H1 (cell line): Measurements from ENCODE around the gene CDC27. TPM values are rescaled to one million over a fixed set of nuclear protein-coding genes. Genes with fewer than 3 reads are reported as not detected.

ENCODE experiments used
- CTCF ChIA-PET: fragments of 300-600 bp; sonication (Branson Sonifier 250); formaldehyde crosslinking; loops from one replicate; lab custom pipeline; 2021; ENCODE audit not compliant: partially characterized antibody; lab: Charles Lee
- POLR2A ChIA-PET: fragments of 300-600 bp; sonication (Branson Sonifier 250); formaldehyde crosslinking; loops from one replicate; lab custom pipeline; 2021; ENCODE audit warnings: inconsistent platforms; ENCODE audit not compliant: partially characterized antibody; lab: Charles Lee
- DNase-seq, 2 experiments: peaks; one replicate each; pipeline versions ENCODE4 v3.0.0 to v3.0.0-alpha.2; 2010 to 2022; ENCODE audit warnings: low spot score in 2 of 2, low read depth in 1 of 2, mixed read lengths in 1 of 2
- FAIRE-seq: peaks from 2 replicates; lab custom pipeline; 2011; peaks lifted over from hg19 to GRCh38; lab: Jason Lieb, UNC
- H2AFZ ChIP-seq: 2 replicates; pipeline ENCODE4 v1.8.1; 2012; ENCODE audit warnings: low read length, inconsistent platforms
- H2AK5ac ChIP-seq: 2 replicates; pipeline ENCODE4 v1.6.1; 2013; ENCODE audit warnings: low read depth, low read length
- H2BK120ac ChIP-seq: replicated peaks from 2 replicates; pipeline ENCODE3; 2013; ENCODE audit warnings: low read depth, low read length, inconsistent platforms
- H2BK12ac ChIP-seq: 2 replicates; pipeline ENCODE4 v1.6.1; 2013; ENCODE audit warnings: low read depth, low read length
- H2BK15ac ChIP-seq: 2 replicates; pipeline ENCODE4 v1.6.1; 2013; ENCODE audit warnings: low read length
- H2BK20ac ChIP-seq: 2 replicates; pipeline ENCODE4 v1.6.1; 2013; ENCODE audit warnings: low read length
- H2BK5ac ChIP-seq: 2 replicates; pipeline ENCODE4 v1.6.1; 2013; ENCODE audit warnings: low read depth, low read length
- H3K14ac ChIP-seq: 2 replicates; pipeline ENCODE4 v1.6.1; 2013; ENCODE audit warnings: inconsistent platforms; ENCODE audit not compliant: insufficient read length
- H3K18ac ChIP-seq: 2 replicates; pipeline ENCODE4 v1.6.1; 2013; ENCODE audit warnings: low read length; ENCODE audit errors: extremely low read depth
- H3K23ac ChIP-seq: 2 replicates; pipeline ENCODE4 v1.6.1; 2013; ENCODE audit warnings: inconsistent platforms; ENCODE audit not compliant: insufficient read length
- H3K23me2 ChIP-seq: 2 replicates; pipeline ENCODE4 v1.6.1; 2013; ENCODE audit warnings: low read depth, low read length
- H3K27ac ChIP-seq: 2 replicates; pipeline ENCODE4 v1.6.1; 2011; ENCODE audit warnings: low read depth, low read length, inconsistent platforms
- H3K27me3 ChIP-seq, 4 experiments: replicated peaks in 1 of 4; 1 replicate in 1 of 4; 2 replicates in 3 of 4; pipeline versions ENCODE4 v1.6.1 to v1.8.1; 2011 to 2013; ENCODE audit warnings: low read length in 3 of 4, mild to moderate bottlenecking in 3 of 4, inconsistent platforms in 2 of 4, mixed read lengths in 2 of 4, moderate library complexity in 1 of 4; ENCODE audit not compliant: control insufficient read depth in 3 of 4, insufficient read depth in 3 of 4; ENCODE audit errors: extremely low read depth in 1 of 4
- H3K36me3 ChIP-seq, 4 experiments: 2 replicates each; pipeline versions ENCODE4 v1.6.1 to v1.8.1; 2011 to 2013; ENCODE audit warnings: mild to moderate bottlenecking in 4 of 4, low read length in 3 of 4, moderate library complexity in 2 of 4, control low read depth in 1 of 4, inconsistent platforms in 1 of 4; ENCODE audit not compliant: insufficient read depth in 4 of 4, control insufficient read depth in 2 of 4
- H3K4ac ChIP-seq: replicated peaks from 2 replicates; pipeline ENCODE3; 2013; ENCODE audit warnings: low read length, low read depth, mixed read lengths, inconsistent platforms; ENCODE audit not compliant: insufficient read length
- H3K4me1 ChIP-seq, 4 experiments: replicated peaks in 1 of 4; 1 replicate in 1 of 4; 2 replicates in 3 of 4; pipeline versions ENCODE4 v1.6.1 to v1.8.1; 2011 to 2013; ENCODE audit warnings: low read length in 3 of 4, inconsistent platforms in 2 of 4, mixed read lengths in 1 of 4; ENCODE audit not compliant: insufficient read depth in 4 of 4, control insufficient read depth in 3 of 4
- H3K4me2 ChIP-seq, 2 experiments: 2 replicates each; pipeline versions ENCODE4 v1.6.1 to v1.8.1; 2011 to 2013; ENCODE audit warnings: low read depth in 2 of 2, low read length in 2 of 2, control low read depth in 1 of 2, inconsistent platforms in 1 of 2, mild to moderate bottlenecking in 1 of 2; ENCODE audit not compliant: insufficient read depth in 1 of 2
- H3K4me3 ChIP-seq, 4 experiments: fragments of 200-600, 300-600 bp in 1 of 4; sonication (generic), shearing (Covaris generic), sonication (Bioruptor Twin) in 1 of 4; 2 replicates each; pipeline versions ENCODE4 v1.5.1 to v1.8.1; 2011 to 2016; ENCODE audit warnings: low read length in 4 of 4, low read depth in 3 of 4, control low read depth in 2 of 4, inconsistent platforms in 2 of 4, mild to moderate bottlenecking in 2 of 4, mixed read lengths in 1 of 4, moderate library complexity in 1 of 4; ENCODE audit not compliant: insufficient read depth in 2 of 4; ENCODE audit errors: extremely low read depth in 1 of 4
- H3K56ac ChIP-seq: replicated peaks from 2 replicates; pipeline ENCODE3; 2013; ENCODE audit warnings: low read depth, mild to moderate bottlenecking, mixed read lengths, low read length, inconsistent platforms; ENCODE audit not compliant: insufficient read length
- H3K79me1 ChIP-seq: 2 replicates; pipeline ENCODE4 v1.6.1; 2013; ENCODE audit warnings: low read depth, low read length, control low read depth
- H3K79me2 ChIP-seq, 2 experiments: 2 replicates each; pipeline versions ENCODE4 v1.6.1 to v1.8.1; 2012 to 2013; ENCODE audit warnings: low read length in 2 of 2, mild to moderate bottlenecking in 2 of 2, inconsistent platforms in 1 of 2; ENCODE audit not compliant: insufficient read depth in 2 of 2, control insufficient read depth in 1 of 2
- H3K9ac ChIP-seq, 4 experiments: replicated peaks in 1 of 4; 1 replicate in 1 of 4; 2 replicates in 3 of 4; pipeline versions ENCODE4 v1.6.1 to v1.8.1; 2011 to 2013; ENCODE audit warnings: low read depth in 3 of 4, low read length in 3 of 4, control low read depth in 2 of 4, mild to moderate bottlenecking in 2 of 4, moderate library complexity in 2 of 4, inconsistent platforms in 1 of 4; ENCODE audit errors: extremely low read depth in 1 of 4
- H3K9me3 ChIP-seq, 2 experiments: 2 replicates each; pipeline versions ENCODE4 v1.6.1 to v1.8.1; 2012 to 2013; ENCODE audit warnings: mild to moderate bottlenecking in 2 of 2, moderate library complexity in 2 of 2, control low read depth in 1 of 2, inconsistent platforms in 1 of 2, low read depth in 1 of 2, low read length in 1 of 2, mixed read lengths in 1 of 2; ENCODE audit not compliant: insufficient read depth in 2 of 2
- H4K20me1 ChIP-seq, 2 experiments: replicated peaks in 1 of 2; 2 replicates each; pipeline versions ENCODE3 to v1.8.1; 2011 to 2013; ENCODE audit warnings: inconsistent platforms in 2 of 2, low read length in 2 of 2, mild to moderate bottlenecking in 1 of 2; ENCODE audit not compliant: insufficient read depth in 2 of 2, control insufficient read depth in 1 of 2
- H4K5ac ChIP-seq: 2 replicates; pipeline ENCODE4 v1.6.1; 2013; ENCODE audit warnings: low read length, low read depth, mixed read lengths, inconsistent platforms; ENCODE audit not compliant: insufficient read length
- H4K8ac ChIP-seq: 2 replicates; pipeline ENCODE4 v1.8.0; 2013; ENCODE audit warnings: mild to moderate bottlenecking, moderate library complexity, low read length, inconsistent platforms; ENCODE audit not compliant: insufficient read depth; ENCODE audit errors: extremely low read depth
- H4K91ac ChIP-seq: replicated peaks from 2 replicates; pipeline ENCODE3; 2013; ENCODE audit warnings: low read length, mixed read lengths, inconsistent platforms; ENCODE audit not compliant: insufficient read length
- ATF3 ChIP-seq: IDR thresholded peaks from 2 replicates; pipeline ENCODE4 v1.6.1; 2011; ENCODE audit warnings: low read depth, mild to moderate bottlenecking, low read length; ENCODE audit not compliant: insufficient read depth
- CBX8 ChIP-seq: fragments of 300-800, 300-1000 bp; sonication (generic); IDR thresholded peaks from 2 replicates; pipeline ENCODE4 v1.7.1; 2016; ENCODE audit warnings: low read depth, low read length, borderline replicate concordance
- GABPA ChIP-seq: IDR thresholded peaks from 2 replicates; pipeline ENCODE4 v1.6.1; 2011; ENCODE audit warnings: mild to moderate bottlenecking, low read length, moderate library complexity, borderline replicate concordance; ENCODE audit not compliant: insufficient read depth
- PHF8 ChIP-seq: fragments of 200-600 bp; sonication (generic); conservative IDR thresholded peaks from 2 replicates; pipeline ENCODE4 v1.7.1; 2012; ENCODE audit warnings: low read depth, mild to moderate bottlenecking, inconsistent platforms, low read length, moderate library complexity
- POLR2A ChIP-seq, 2 experiments: IDR thresholded peaks; 1 replicate in 1 of 2; 2 replicates in 1 of 2; pipeline ENCODE4 v1.6.1; 2011; ENCODE audit warnings: low read depth in 2 of 2, low read length in 2 of 2, mild to moderate bottlenecking in 2 of 2; ENCODE audit errors: control extremely low read depth in 1 of 2
- RXRA ChIP-seq: IDR thresholded peaks from 2 replicates; pipeline ENCODE4 v1.6.1; 2011; ENCODE audit warnings: low read depth, mild to moderate bottlenecking, low read length, moderate library complexity; ENCODE audit not compliant: insufficient read depth
- SP4 ChIP-seq: IDR thresholded peaks from 2 replicates; pipeline ENCODE4 v1.6.1; 2012; ENCODE audit warnings: low read length, inconsistent platforms
- WGBS, 2 experiments: shearing (Covaris generic) in 1 of 2; methylation state at CpG; one replicate each; pipeline versions ENCODE4 v1.1.6 to v1.1.7; 2013 to 2015; ENCODE audit warnings: low lambda C conversion rate in 2 of 2, mixed read lengths in 2 of 2, inconsistent platforms in 1 of 2, low coverage in 1 of 2, missing lambda C conversion rate in 1 of 2; ENCODE audit not compliant: insufficient replicate concordance in 2 of 2, insufficient coverage in 1 of 2, insufficient read length in 1 of 2; ENCODE audit errors: extremely low coverage in 1 of 2, missing lambda C conversion rate in 1 of 2; 5-methylcytosine and 5-hydroxymethylcytosine counted together
- polyA plus RNA-seq, 7 experiments: library from polyadenylated mRNA; depleted of rRNA in 3 of 7; stranded (reverse) in 5 of 7; unstranded in 2 of 7; fragments of >200 nt in 5 of 7; fragments of 200-250 nt in 2 of 7; gene quantifications; 1 replicate in 5 of 7; 2 replicates in 1 of 7; 4 replicates in 1 of 7; pipeline versions ENCODE4 v1.2.1 to v1.2.3, GENCODE V29; 2011 to 2013; ENCODE audit warnings: missing spikeins in 2 of 7, mixed read lengths in 2 of 7
- total RNA-seq: library from RNA; stranded (reverse); fragmentation: NEBNext Ultra II Directional; extraction: Animal tissue kit (Norgen Biotek cat#: 25700); gene quantifications from 2 replicates; pipeline ENCODE4 v1.2.1, GENCODE V29; 2021
- TF ChIP-seq, protein P1 (sequence below): IDR thresholded peaks from 2 replicates; pipeline ENCODE4 v1.6.1; 2011; ENCODE audit warnings: low read length, improper control_type of control experiment

Gene CDC27
- total and polyA plus RNA-seq, 2 of the 8 experiments (the other 6 are each of a cell fraction or from before 2014, with no cell fraction given): 41.9 to 87.5 TPM

GRCh38 chr17:47119746-47120520 lies 69.2 kb downstream of the CDC27 start:
- Histone ChIP-seq H3K79me2 (no peaks in the 10 kb centered on the region), H4K8ac (no peak overlapping the region), H3K18ac (no peak overlapping the region), H3K9ac (no peak overlapping the region), H2AFZ (no peak overlapping the region), H2BK15ac (no peak overlapping the region), H3K56ac (no peak overlapping the region), H4K91ac (no peak overlapping the region)
- TF ChIP-seq ATF3 (no peak), PHF8 (no peak), CBX8 (no peak), SP4 (no peak), POLR2A (IDR thresholded peaks at IDR 0.05; ENCODE audit: control extremely low read depth in 1 of 2, low read depth in 2 of 2, low read length in 2 of 2) (no peak), GABPA (no peak), RXRA (no peak)
- TF ChIP-seq, protein P1, sequence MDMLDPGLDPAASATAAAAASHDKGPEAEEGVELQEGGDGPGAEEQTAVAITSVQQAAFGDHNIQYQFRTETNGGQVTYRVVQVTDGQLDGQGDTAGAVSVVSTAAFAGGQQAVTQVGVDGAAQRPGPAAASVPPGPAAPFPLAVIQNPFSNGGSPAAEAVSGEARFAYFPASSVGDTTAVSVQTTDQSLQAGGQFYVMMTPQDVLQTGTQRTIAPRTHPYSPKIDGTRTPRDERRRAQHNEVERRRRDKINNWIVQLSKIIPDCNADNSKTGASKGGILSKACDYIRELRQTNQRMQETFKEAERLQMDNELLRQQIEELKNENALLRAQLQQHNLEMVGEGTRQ: no peak
- TF ChIP-seq, all 59 proteins: peak for 0
- Histone ChIP-seq H4K20me1 (peaks cover 0 to 1% of the 10 kb centered on the region in 2 experiments), H3K79me1 (no peaks in the 10 kb centered on the region), H3K27me3 (no peaks in the 10 kb centered on the region), H2BK5ac (no peak overlapping the region), H3K36me3 (peaks cover 0 to 22% (median 1%) of the 10 kb centered on the region in 4 experiments; a peak in 2 of 8 replicates), H4K5ac (no peak overlapping the region), H3K27ac (no peak overlapping the region), H2BK120ac (no peak overlapping the region), H3K23me2 (no peaks in the 10 kb centered on the region), H3K14ac (no peak overlapping the region), H3K4me1 (peaks cover 0 to 2% (median 0%) of the 10 kb centered on the region in 4 experiments; a peak in 1 of 7 replicates), H3K4me3 (no peak overlapping the region), H2BK12ac (no peak overlapping the region), H3K23ac (no peak overlapping the region), H2BK20ac (no peak overlapping the region), H2AK5ac (no peak overlapping the region), H3K4ac (no peak overlapping the region), H3K9me3 (no peaks in the 10 kb centered on the region), H3K4me2 (no peak overlapping the region)
- ChIA-PET CTCF (interaction anchor here (1.1 kb wide), 1 partner anchor 544 kb away, joined by 3 read pairs; no protein-coding TSS in a partner anchor), POLR2A (no interaction called here)
- 79% methylated on average over 2 of the region's 2 CpGs; no CpG with 5 or more reads in 1 of the 2 experiments for WGBS, 2 experiments
- FAIRE-seq (no peak), DNase-seq (no peak)
